Tibial nerve (tissue), 4 donors: ENCODE data around the gene CAPN8. TPM values are rescaled to one million over a fixed set of nuclear protein-coding genes. Genes with fewer than 3 reads are reported as not detected.

Experiments used
- DNase-seq, 2 donors: peaks; one replicate each; pipeline ENCODE4 v3.0.0-alpha.2; 2019; ENCODE audit warnings: low spot score in 2 of 2
- H3K27ac ChIP-seq, 4 donors: fragments of 200-600 bp; sonication (generic) in 3 of 4; one replicate each; pipeline ENCODE4 v1.5.1; 2017 to 2019; ENCODE audit warnings: mild to moderate bottlenecking in 1 of 4
- H3K27me3 ChIP-seq, 2 donors: fragments of 200-600 bp; sonication (generic) in 1 of 2; one replicate each; pipeline versions ENCODE4 v1.5.1 to v1.6.0; 2017 to 2019
- H3K36me3 ChIP-seq, 3 donors: fragments of 200-600 bp; sonication (generic); one replicate each; pipeline ENCODE4 v1.5.1; 2018 to 2019
- H3K4me1 ChIP-seq, 4 donors: fragments of 200-600 bp; sonication (generic) in 3 of 4; one replicate each; pipeline ENCODE4 v1.5.1; 2017 to 2019
- H3K4me3 ChIP-seq, 4 donors: fragments of 200-600 bp; sonication (generic) in 3 of 4; one replicate each; pipeline ENCODE4 v1.5.1; 2017 to 2019; ENCODE audit warnings: mild to moderate bottlenecking in 1 of 4, moderate library complexity in 1 of 4
- H3K9me3 ChIP-seq, 4 donors: fragments of 200-600 bp; sonication (generic) in 3 of 4; one replicate each; pipeline ENCODE4 v1.5.1; 2017 to 2019
- EP300 ChIP-seq, 2 donors: sonication (generic); formaldehyde crosslinking; IDR thresholded peaks; one replicate each; pipeline ENCODE4 v1.6.1; 2017; ENCODE audit warnings: antibody characterized with exemption in 2 of 2, mild to moderate bottlenecking in 1 of 2
- POLR2A ChIP-seq, 2 donors: fragments of 450-650 bp; IDR thresholded peaks; one replicate each; pipeline ENCODE4 v1.6.1; 2017; ENCODE audit warnings: antibody characterized with exemption in 2 of 2, mild to moderate bottlenecking in 2 of 2, moderate library complexity in 2 of 2
- WGBS, 2 donors: methylation state at CpG; one replicate each; pipeline ENCODE4 v1.1.5; 2018; 5-methylcytosine and 5-hydroxymethylcytosine counted together
- total RNA-seq, 4 donors: library from RNA; depleted of rRNA; stranded (reverse); fragments of >200 nt; gene quantifications; one replicate each; pipeline ENCODE4 v1.1.0, GENCODE V29; 2016
- TF ChIP-seq, protein P1 (sequence below), 5 experiments: fragments of 200-600 bp in 3 of 5; fragments of 450-650 bp in 2 of 5; sonication (generic) in 3 of 5; IDR thresholded peaks; one replicate each; pipeline ENCODE4 v1.5.1; 2016 to 2019; ENCODE audit warnings: antibody characterized with exemption in 5 of 5, mild to moderate bottlenecking in 3 of 5, moderate library complexity in 2 of 5

The CAPN8 gene
- total RNA-seq, 4 donors from 2014 or later: not detected

- DNase-seq: no peak
- no peaks in the 10 kb centered on the region for H3K27me3 ChIP-seq
- H3K9me3 ChIP-seq: no peaks in the 10 kb centered on the region
- TF ChIP-seq POLR2A (IDR thresholded peaks at IDR 0.05) (no peak), EP300 (IDR thresholded peaks at IDR 0.05) (no peak)
- TF ChIP-seq, protein P1, sequence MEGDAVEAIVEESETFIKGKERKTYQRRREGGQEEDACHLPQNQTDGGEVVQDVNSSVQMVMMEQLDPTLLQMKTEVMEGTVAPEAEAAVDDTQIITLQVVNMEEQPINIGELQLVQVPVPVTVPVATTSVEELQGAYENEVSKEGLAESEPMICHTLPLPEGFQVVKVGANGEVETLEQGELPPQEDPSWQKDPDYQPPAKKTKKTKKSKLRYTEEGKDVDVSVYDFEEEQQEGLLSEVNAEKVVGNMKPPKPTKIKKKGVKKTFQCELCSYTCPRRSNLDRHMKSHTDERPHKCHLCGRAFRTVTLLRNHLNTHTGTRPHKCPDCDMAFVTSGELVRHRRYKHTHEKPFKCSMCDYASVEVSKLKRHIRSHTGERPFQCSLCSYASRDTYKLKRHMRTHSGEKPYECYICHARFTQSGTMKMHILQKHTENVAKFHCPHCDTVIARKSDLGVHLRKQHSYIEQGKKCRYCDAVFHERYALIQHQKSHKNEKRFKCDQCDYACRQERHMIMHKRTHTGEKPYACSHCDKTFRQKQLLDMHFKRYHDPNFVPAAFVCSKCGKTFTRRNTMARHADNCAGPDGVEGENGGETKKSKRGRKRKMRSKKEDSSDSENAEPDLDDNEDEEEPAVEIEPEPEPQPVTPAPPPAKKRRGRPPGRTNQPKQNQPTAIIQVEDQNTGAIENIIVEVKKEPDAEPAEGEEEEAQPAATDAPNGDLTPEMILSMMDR (IDR thresholded peaks at IDR 0.05): no peak
- no peaks in the 10 kb centered on the region for H3K4me1 ChIP-seq
- 86 to 93% methylated on average over 5 of the region's 5 CpGs for WGBS, 2 donors
- H3K36me3 ChIP-seq: no peaks in the 10 kb centered on the region
- no peak overlapping the region for H3K4me3 ChIP-seq
- H3K27ac ChIP-seq: no peak overlapping the region
These were observed 46.8 kb downstream of the CAPN8 start for GRCh38 chr1:223618680-223619079.

DNA sequence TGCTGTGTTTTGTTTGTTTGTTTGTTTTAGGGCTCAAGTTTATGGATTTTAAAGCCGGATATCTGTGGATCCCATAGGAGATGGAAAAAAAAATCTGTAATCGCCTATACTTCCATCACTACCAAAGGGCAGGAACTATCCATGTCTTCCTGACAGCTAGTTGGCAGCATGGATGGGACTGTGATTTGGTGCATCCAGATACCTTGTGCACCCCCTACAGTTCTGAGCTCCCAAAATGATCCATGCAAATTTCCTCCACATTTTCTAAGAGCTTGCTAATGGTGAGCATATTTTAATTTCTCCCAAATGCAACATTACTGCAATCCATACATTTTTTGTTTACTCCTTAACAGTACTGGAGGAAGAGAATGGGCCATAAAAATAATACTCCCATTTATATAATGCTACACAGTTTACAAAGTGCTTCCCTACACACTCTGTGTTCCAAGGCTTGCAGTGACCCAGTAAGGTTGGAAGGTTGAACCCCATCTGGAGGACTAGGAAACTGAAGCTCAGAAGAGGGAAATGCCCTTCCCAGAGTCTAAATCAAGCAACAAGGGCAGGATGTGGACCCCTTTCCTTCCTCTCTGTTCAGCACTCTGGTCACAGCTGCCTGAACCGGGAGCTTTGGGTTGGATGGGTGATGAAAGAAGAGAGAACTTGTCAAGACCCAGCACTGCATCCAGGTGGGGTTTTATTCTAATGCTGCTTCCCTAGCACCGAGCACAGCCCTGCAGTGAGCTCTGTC, 48.0 kb downstream of the CAPN8 start:
- Histone ChIP-seq H3K36me3 (no peaks in the 10 kb centered on the region), H3K27ac (no peak overlapping the region), H3K4me3 (no peak overlapping the region), H3K27me3 (no peaks in the 10 kb centered on the region), H3K9me3 (no peaks in the 10 kb centered on the region), H3K4me1 (no peaks in the 10 kb centered on the region)
- WGBS, 2 donors: 45 to 51% methylated on average over 4 of the region's 4 CpGs
- TF ChIP-seq, protein P1 (IDR thresholded peaks at IDR 0.05): no peak
- no peak for TF ChIP-seq EP300 (IDR thresholded peaks at IDR 0.05)
- TF ChIP-seq POLR2A (IDR thresholded peaks at IDR 0.05): no peak
- DNase-seq: no peak

- Histone ChIP-seq H3K27ac (no peak overlapping the region), H3K4me3 (no peak overlapping the region), H3K36me3 (no peaks in the 10 kb centered on the region), H3K4me1 (no peaks in the 10 kb centered on the region), H3K9me3 (no peaks in the 10 kb centered on the region), H3K27me3 (no peaks in the 10 kb centered on the region)
- TF ChIP-seq, protein P1 (IDR thresholded peaks at IDR 0.05): no peak
- no peak for TF ChIP-seq POLR2A (IDR thresholded peaks at IDR 0.05)
- no peak for TF ChIP-seq EP300 (IDR thresholded peaks at IDR 0.05)
- DNase-seq: no peak
- 83 to 90% methylated on average over 4 of the region's 4 CpGs for WGBS, 2 donors
These were observed 48.9 kb downstream of the CAPN8 start for GRCh38 chr1:223616586-223616985.

GRCh38 chr1:223611936-223612335, 53.6 kb downstream of the CAPN8 start:
- H3K9me3 ChIP-seq: no peaks in the 10 kb centered on the region
- no peak for DNase-seq
- 20 to 36% methylated on average over 1 of the region's 1 CpG for WGBS, 2 donors
- H3K27ac ChIP-seq: no peak overlapping the region
- no peaks in the 10 kb centered on the region for H3K27me3 ChIP-seq
- no peaks in the 10 kb centered on the region for H3K4me1 ChIP-seq
- H3K36me3 ChIP-seq: no peaks in the 10 kb centered on the region
- TF ChIP-seq, protein P1 (IDR thresholded peaks at IDR 0.05): no peak
- no peak overlapping the region for H3K4me3 ChIP-seq

DNA sequence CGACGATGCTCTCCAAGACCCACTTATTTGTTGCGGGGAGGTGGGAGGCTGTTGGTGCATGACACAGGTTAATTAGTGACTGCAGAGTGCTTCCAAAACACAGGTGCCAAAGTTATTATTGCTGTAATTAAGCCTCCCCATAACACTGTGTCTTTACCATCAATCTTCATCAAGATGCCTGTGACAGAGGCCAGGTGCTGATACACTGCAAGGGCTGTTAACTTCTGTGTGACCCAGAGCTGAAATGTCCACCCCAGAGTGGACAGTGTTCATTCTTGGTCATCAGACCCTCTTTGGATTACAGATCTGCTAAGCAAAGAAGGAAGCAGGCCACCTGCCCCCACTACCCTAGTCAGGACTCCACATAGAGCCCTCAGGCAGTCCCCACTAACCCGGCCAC, 55.5 kb downstream of the CAPN8 start:
- Histone ChIP-seq H3K36me3 (no peaks in the 10 kb centered on the region), H3K9me3 (no peaks in the 10 kb centered on the region), H3K27me3 (no peaks in the 10 kb centered on the region), H3K4me3 (no peak overlapping the region), H3K4me1 (no peaks in the 10 kb centered on the region), H3K27ac (no peak overlapping the region)
- 94 to 98% methylated on average over 4 of the region's 4 CpGs for WGBS, 2 donors
- no peak for DNase-seq
- TF ChIP-seq, protein P1 (IDR thresholded peaks at IDR 0.05): no peak
- TF ChIP-seq EP300 (IDR thresholded peaks at IDR 0.05) (no peak), POLR2A (IDR thresholded peaks at IDR 0.05) (no peak)
